GM23338 (cell line): ENCODE data around the gene BCL2L13. TPM values are rescaled to one million over a fixed set of nuclear protein-coding genes. Genes with fewer than 3 reads are reported as not detected.

Experiments used
- ATAC-seq: fragments of 200-7000 bp; cut with Tn5 transposase; 3 replicates; pipeline ENCODE4 v1.9.1; 2020
- DNase-seq: peaks from one replicate; pipeline ENCODE4 v3.0.0-alpha.2; 2015; ENCODE audit warnings: low spot score
- H2AFZ ChIP-seq: fragments of 200-600 bp; sonication (generic); 2 replicates; pipeline ENCODE4 v1.8.0; 2016; ENCODE audit warnings: antibody characterized with exemption, mild to moderate bottlenecking, moderate library complexity
- H3F3A ChIP-seq: fragments of 200-600 bp; sonication (generic); replicated peaks from 2 replicates; pipeline ENCODE4 v1.8.0; 2017; ENCODE audit warnings: antibody characterized with exemption, mixed run types, low read depth
- H3K27ac ChIP-seq: fragments of 200-600 bp; sonication (generic); 2 replicates; pipeline ENCODE4 v1.6.1; 2016; ENCODE audit warnings: low read depth
- H3K27me3 ChIP-seq: fragments of 200-600 bp; sonication (generic); 2 replicates; pipeline ENCODE4 v1.8.0; 2016; ENCODE audit warnings: mild to moderate bottlenecking, mixed run types, moderate library complexity; ENCODE audit not compliant: insufficient read depth
- H3K36me3 ChIP-seq: fragments of 200-600 bp; sonication (generic); 2 replicates; pipeline ENCODE4 v1.8.0; 2016; ENCODE audit warnings: mild to moderate bottlenecking; ENCODE audit not compliant: insufficient read depth
- H3K4me1 ChIP-seq: fragments of 200-600 bp; sonication (generic); 2 replicates; pipeline ENCODE4 v1.8.0; 2016; ENCODE audit warnings: mild to moderate bottlenecking, moderate library complexity; ENCODE audit not compliant: insufficient read depth
- H3K4me2 ChIP-seq: fragments of 200-600 bp; sonication (generic); 2 replicates; pipeline ENCODE4 v1.7.1; 2017; ENCODE audit warnings: mixed run types
- H3K4me3 ChIP-seq: fragments of 200-600 bp; sonication (generic); 2 replicates; pipeline ENCODE4 v1.6.1; 2016; ENCODE audit warnings: mixed run types
- H3K79me2 ChIP-seq: fragments of 200-600 bp; sonication (generic); replicated peaks from 2 replicates; pipeline ENCODE4 v1.8.0; 2017; ENCODE audit warnings: mild to moderate bottlenecking; ENCODE audit not compliant: insufficient read depth
- H3K9me2 ChIP-seq: fragments of 200-600 bp; sonication (generic); 2 replicates; pipeline ENCODE4 v1.8.0; 2017; ENCODE audit not compliant: insufficient read depth
- H4K20me1 ChIP-seq: fragments of 200-600 bp; sonication (generic); replicated peaks from 2 replicates; pipeline ENCODE4 v1.8.0; 2017; ENCODE audit warnings: mild to moderate bottlenecking; ENCODE audit not compliant: insufficient read depth
- H3K27ac Mint-ChIP-seq: 2 replicates; pipeline ENCODE4 v1.8.0; 2020; ENCODE audit warnings: inconsistent platforms, mild to moderate bottlenecking, moderate library complexity, mixed read lengths
- H3K27me3 Mint-ChIP-seq: 3 replicates; pipeline ENCODE4 v1.8.0; 2022; ENCODE audit warnings: low read depth, mild to moderate bottlenecking, moderate library complexity, mixed read lengths, inconsistent platforms; ENCODE audit not compliant: insufficient read depth, poor library complexity
- H3K36me3 Mint-ChIP-seq: 3 replicates; pipeline ENCODE4 v1.8.0; 2021; ENCODE audit warnings: low read depth, mild to moderate bottlenecking, inconsistent platforms, moderate library complexity, mixed read lengths
- H3K4me1 Mint-ChIP-seq: 3 replicates; pipeline ENCODE4 v1.8.0; 2020; ENCODE audit warnings: mild to moderate bottlenecking, inconsistent platforms, mixed read lengths
- H3K4me3 Mint-ChIP-seq: 3 replicates; pipeline ENCODE4 v1.8.0; 2021; ENCODE audit warnings: moderate library complexity, mild to moderate bottlenecking, inconsistent platforms, mixed read lengths
- H3K9me3 Mint-ChIP-seq: 3 replicates; pipeline ENCODE4 v1.8.0; 2020; ENCODE audit warnings: moderate library complexity, mild to moderate bottlenecking, inconsistent platforms, mixed read lengths
- EZH2 ChIP-seq: fragments of 200-600 bp; sonication (generic); IDR thresholded peaks from one replicate; pipeline ENCODE4 v1.8.0; 2017; ENCODE audit warnings: antibody characterized with exemption, mild to moderate bottlenecking, low read depth; ENCODE audit not compliant: unreplicated experiment
- JUNB ChIP-seq: IDR thresholded peaks from one replicate; pipeline ENCODE4 v1.6.1; 2016; ENCODE audit warnings: antibody characterized with exemption; ENCODE audit not compliant: unreplicated experiment
- NANOG ChIP-seq: IDR thresholded peaks from 2 replicates; pipeline ENCODE4 v1.6.1; 2016; ENCODE audit warnings: antibody characterized with exemption, borderline replicate concordance
- STAT1 ChIP-seq: IDR thresholded peaks from one replicate; pipeline ENCODE4 v1.6.1; 2016; ENCODE audit warnings: antibody characterized with exemption; ENCODE audit not compliant: unreplicated experiment
- ZNF114 ChIP-seq: fragments of 250-450 bp; sonication (Bioruptor Pico); IDR thresholded peaks from 2 replicates; pipeline ENCODE4 v1.5.0; 2020; ENCODE audit warnings: mild to moderate bottlenecking, moderate library complexity
- ZNF331 ChIP-seq: fragments of 250-450 bp; sonication (Bioruptor Pico); IDR thresholded peaks from 2 replicates; pipeline ENCODE4 v1.5.0; 2020; ENCODE audit warnings: low read depth, mild to moderate bottlenecking, moderate library complexity
- polyA plus RNA-seq: library from polyadenylated mRNA; unstranded; fragments of >200 nt; fragmentation: Nextera tagmentation; extraction: Ambion mirVana; gene quantifications from 2 replicates; pipeline ENCODE4 v1.2.1, GENCODE V29; 2016
- total RNA-seq: library from RNA; depleted of rRNA; stranded (reverse); fragments of >200 nt; shearing (Covaris generic); gene quantifications from 2 replicates; pipeline ENCODE4 v1.2.3, GENCODE V29; 2014
- TF ChIP-seq, protein P1 (sequence below): fragments of 250-450 bp; sonication (Bioruptor Pico); IDR thresholded peaks from 2 replicates; pipeline ENCODE4 v1.5.0; 2020; ENCODE audit warnings: mild to moderate bottlenecking, moderate library complexity

Gene BCL2L13
- total and polyA plus RNA-seq, 2 experiments from 2014 or later: 22.4 to 32.3 TPM

DNA sequence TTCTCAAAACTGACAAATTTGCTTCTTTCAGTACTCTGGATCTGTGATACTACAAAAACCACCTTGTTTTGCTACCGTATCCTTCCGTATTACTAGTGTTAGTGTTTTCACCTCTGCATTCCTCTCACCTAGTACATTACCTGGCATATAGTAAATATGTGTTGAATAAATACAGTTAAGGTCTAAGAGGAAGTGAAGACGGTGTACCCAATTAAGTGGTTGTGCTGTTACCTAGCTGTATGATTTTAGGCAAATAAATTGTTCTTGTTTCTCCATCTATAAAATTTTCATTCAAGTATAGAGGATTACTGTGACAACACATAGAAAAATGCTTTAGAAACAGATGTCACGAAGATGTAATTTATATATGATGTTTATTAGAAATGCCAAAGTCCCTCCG lies 8.9 kb downstream of the BCL2L13 start (continued):
- TF ChIP-seq, protein P1, sequence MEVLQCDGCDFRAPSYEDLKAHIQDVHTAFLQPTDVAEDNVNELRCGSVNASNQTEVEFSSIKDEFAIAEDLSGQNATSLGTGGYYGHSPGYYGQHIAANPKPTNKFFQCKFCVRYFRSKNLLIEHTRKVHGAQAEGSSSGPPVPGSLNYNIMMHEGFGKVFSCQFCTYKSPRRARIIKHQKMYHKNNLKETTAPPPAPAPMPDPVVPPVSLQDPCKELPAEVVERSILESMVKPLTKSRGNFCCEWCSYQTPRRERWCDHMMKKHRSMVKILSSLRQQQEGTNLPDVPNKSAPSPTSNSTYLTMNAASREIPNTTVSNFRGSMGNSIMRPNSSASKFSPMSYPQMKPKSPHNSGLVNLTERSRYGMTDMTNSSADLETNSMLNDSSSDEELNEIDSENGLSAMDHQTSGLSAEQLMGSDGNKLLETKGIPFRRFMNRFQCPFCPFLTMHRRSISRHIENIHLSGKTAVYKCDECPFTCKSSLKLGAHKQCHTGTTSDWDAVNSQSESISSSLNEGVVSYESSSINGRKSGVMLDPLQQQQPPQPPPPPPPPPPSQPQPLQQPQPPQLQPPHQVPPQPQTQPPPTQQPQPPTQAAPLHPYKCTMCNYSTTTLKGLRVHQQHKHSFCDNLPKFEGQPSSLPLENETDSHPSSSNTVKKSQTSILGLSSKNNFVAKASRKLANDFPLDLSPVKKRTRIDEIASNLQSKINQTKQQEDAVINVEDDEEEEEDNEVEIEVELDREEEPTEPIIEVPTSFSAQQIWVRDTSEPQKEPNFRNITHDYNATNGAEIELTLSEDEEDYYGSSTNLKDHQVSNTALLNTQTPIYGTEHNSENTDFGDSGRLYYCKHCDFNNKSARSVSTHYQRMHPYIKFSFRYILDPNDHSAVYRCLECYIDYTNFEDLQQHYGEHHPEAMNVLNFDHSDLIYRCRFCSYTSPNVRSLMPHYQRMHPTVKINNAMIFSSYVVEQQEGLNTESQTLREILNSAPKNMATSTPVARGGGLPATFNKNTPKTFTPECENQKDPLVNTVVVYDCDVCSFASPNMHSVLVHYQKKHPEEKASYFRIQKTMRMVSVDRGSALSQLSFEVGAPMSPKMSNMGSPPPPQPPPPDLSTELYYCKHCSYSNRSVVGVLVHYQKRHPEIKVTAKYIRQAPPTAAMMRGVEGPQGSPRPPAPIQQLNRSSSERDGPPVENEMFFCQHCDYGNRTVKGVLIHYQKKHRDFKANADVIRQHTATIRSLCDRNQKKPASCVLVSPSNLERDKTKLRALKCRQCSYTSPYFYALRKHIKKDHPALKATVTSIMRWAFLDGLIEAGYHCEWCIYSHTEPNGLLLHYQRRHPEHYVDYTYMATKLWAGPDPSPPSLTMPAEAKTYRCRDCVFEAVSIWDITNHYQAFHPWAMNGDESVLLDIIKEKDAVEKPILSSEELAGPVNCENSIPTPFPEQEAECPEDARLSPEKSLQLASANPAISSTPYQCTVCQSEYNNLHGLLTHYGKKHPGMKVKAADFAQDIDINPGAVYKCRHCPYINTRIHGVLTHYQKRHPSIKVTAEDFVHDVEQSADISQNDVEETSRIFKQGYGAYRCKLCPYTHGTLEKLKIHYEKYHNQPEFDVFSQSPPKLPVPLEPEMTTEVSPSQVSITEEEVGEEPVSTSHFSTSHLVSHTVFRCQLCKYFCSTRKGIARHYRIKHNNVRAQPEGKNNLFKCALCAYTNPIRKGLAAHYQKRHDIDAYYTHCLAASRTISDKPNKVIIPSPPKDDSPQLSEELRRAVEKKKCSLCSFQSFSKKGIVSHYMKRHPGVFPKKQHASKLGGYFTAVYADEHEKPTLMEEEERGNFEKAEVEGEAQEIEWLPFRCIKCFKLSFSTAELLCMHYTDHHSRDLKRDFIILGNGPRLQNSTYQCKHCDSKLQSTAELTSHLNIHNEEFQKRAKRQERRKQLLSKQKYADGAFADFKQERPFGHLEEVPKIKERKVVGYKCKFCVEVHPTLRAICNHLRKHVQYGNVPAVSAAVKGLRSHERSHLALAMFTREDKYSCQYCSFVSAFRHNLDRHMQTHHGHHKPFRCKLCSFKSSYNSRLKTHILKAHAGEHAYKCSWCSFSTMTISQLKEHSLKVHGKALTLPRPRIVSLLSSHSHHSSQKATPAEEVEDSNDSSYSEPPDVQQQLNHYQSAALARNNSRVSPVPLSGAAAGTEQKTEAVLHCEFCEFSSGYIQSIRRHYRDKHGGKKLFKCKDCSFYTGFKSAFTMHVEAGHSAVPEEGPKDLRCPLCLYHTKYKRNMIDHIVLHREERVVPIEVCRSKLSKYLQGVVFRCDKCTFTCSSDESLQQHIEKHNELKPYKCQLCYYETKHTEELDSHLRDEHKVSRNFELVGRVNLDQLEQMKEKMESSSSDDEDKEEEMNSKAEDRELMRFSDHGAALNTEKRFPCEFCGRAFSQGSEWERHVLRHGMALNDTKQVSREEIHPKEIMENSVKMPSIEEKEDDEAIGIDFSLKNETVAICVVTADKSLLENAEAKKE (CRISPR knock-in tag): no peak
- TF ChIP-seq EZH2 (no peak), ZNF114 (CRISPR knock-in tag) (no peak), JUNB (no peak)

DNA sequence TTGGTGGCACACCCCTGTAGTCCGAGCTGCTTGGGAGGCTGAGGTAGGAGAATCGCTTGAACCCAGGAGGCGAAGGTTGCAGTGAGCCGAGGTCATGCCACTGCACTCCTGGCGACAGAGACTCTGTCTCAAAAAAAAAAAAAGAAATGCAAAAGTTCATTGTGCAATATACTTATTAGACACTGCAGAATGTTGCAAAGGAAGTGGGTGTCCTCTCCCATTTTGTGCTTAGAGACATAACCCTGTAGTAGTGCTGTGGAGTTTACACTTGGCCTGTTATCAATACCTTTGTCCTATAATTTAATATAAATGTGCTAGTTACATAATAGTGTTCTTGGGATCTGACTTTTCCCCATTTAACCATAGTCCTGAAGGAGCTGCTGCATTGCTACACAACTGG lies 9.4 kb downstream of the BCL2L13 start:
- Histone ChIP-seq H3K27ac (no peak overlapping the region), H3K4me1 (no peaks in the 10 kb centered on the region), H3K36me3 (no peaks in the 10 kb centered on the region), H3K9me2 (no peaks in the 10 kb centered on the region), H4K20me1 (peaks cover 3% of the 10 kb centered on the region; the same call in 1 of the 2 replicates), H3K27me3 (no peaks in the 10 kb centered on the region), H3F3A (peaks cover 5% of the 10 kb centered on the region; the same call in 1 of the 2 replicates), H3K79me2 (peaks cover 7% of the 10 kb centered on the region; the same call in 1 of the 2 replicates), H2AFZ (no peak overlapping the region), H3K4me2 (no peak overlapping the region), H3K4me3 (no peak overlapping the region)
- Mint-ChIP-seq H3K27ac (no peak overlapping the region), H3K9me3 (peaks cover 2% of the 10 kb centered on the region), H3K4me3 (no peak overlapping the region), H3K4me1 (no peaks in the 10 kb centered on the region), H3K27me3 (no peaks in the 10 kb centered on the region), H3K36me3 (peaks cover 14% of the 10 kb centered on the region)
- TF ChIP-seq ZNF331 (CRISPR knock-in tag) (no peak), NANOG (no peak), STAT1 (no peak)
- DNase-seq: no peak
- no peak for ATAC-seq
